OCI-LY7 (cell line): Measurements from ENCODE around the gene LGI2.

Experiments
- CTCF ChIP-seq: fragments of 200-600 bp; sonication (generic); conservative IDR thresholded peaks from 2 replicates; pipeline ENCODE4 v1.5.1; 2014; ENCODE audit warnings: mild to moderate bottlenecking, antibody characterized with exemption, low read length, moderate library complexity, mixed read lengths
- EZH2phosphoT487 ChIP-seq: fragments of 200-600 bp; sonication (generic); IDR thresholded peaks from 2 replicates; pipeline ENCODE4 v1.6.1; 2018; ENCODE audit warnings: low read depth, borderline replicate concordance, mild to moderate bottlenecking, mixed run types, antibody characterized with exemption, low read length, moderate library complexity, mixed read lengths

- no peak for TF ChIP-seq EZH2phosphoT487
- TF ChIP-seq CTCF = no peak
Observed at GRCh38 chr4:25060241-25060962, 29.7 kb upstream of the LGI2 start.
